PC-3 (cell line): ENCODE measurements around the gene WDR46. TPM values are rescaled to one million over a fixed set of nuclear protein-coding genes. Genes with fewer than 3 reads are reported as not detected.

Source experiments
- ATAC-seq: fragments of 200-7000 bp; cut with Tn5 transposase; 2 replicates; pipeline ENCODE4 v1.9.1; 2020; ENCODE audit warnings: mild to moderate bottlenecking, moderate library complexity
- BruUV-seq: library from RNA; stranded (reverse); fragments of 400-500 nt; replicated peaks from 2 replicates; lab custom pipeline; 2021; lab: Mats Ljungman, UMichigan
- CTCF ChIA-PET: fragments of 300-600 bp; sonication (Branson Sonifier 250); formaldehyde crosslinking; loops from one replicate; lab custom pipeline; 2022; ENCODE audit warnings: antibody characterized with exemption; lab: Charles Lee
- POLR2A ChIA-PET: fragments of 300-600 bp; sonication (Branson Sonifier 250); formaldehyde crosslinking; loops from one replicate; lab custom pipeline; 2022; ENCODE audit warnings: antibody characterized with exemption; ENCODE audit not compliant: unreplicated experiment; lab: Charles Lee
- DNase-seq: peaks from one replicate; pipeline ENCODE4 v3.0.0-alpha.2; 2015
- H2AFZ ChIP-seq: fragments of 300-600 bp; sonication (generic); 2 replicates; pipeline ENCODE4 v1.6.0; 2016; ENCODE audit warnings: antibody characterized with exemption, low read length
- H3F3A ChIP-seq: fragments of 300-600 bp; sonication (generic); one replicate; pipeline ENCODE4 v1.6.0; 2017; ENCODE audit warnings: antibody characterized with exemption, low read length, control low read depth, mild to moderate bottlenecking; ENCODE audit not compliant: unreplicated experiment
- H3K27ac ChIP-seq: fragments of 300-600 bp; sonication (generic); 2 replicates; pipeline ENCODE4 v1.5.1; 2016; ENCODE audit warnings: mild to moderate bottlenecking, low read length
- H3K27me3 ChIP-seq: fragments of 300-600 bp; sonication (generic); 2 replicates; pipeline ENCODE4 v1.6.1; 2016; ENCODE audit warnings: low read length, mixed read lengths
- H3K36me3 ChIP-seq: fragments of 300-600 bp; sonication (generic); 2 replicates; pipeline ENCODE4 v1.6.1; 2016; ENCODE audit warnings: low read depth, mixed run types, low read length, mixed read lengths
- H3K4me1 ChIP-seq: fragments of 300-600 bp; sonication (generic); 2 replicates; pipeline ENCODE4 v1.5.1; 2016; ENCODE audit warnings: low read length; ENCODE audit not compliant: insufficient read depth
- H3K4me2 ChIP-seq: fragments of 300-600 bp; sonication (generic); 2 replicates; pipeline ENCODE4 v1.6.0; 2016; ENCODE audit warnings: low read length
- H3K4me3 ChIP-seq: fragments of 300-600 bp; sonication (generic); 2 replicates; pipeline ENCODE4 v1.5.1; 2016; ENCODE audit warnings: mild to moderate bottlenecking, low read length, mixed read lengths
- H3K79me2 ChIP-seq: fragments of 300-600 bp; sonication (generic); 2 replicates; pipeline ENCODE4 v1.6.1; 2017; ENCODE audit warnings: low read length, mixed read lengths
- H3K9ac ChIP-seq: fragments of 300-600 bp; sonication (generic); 2 replicates; pipeline ENCODE4 v1.6.0; 2016; ENCODE audit warnings: mild to moderate bottlenecking, low read length
- H3K9me2 ChIP-seq: fragments of 300-600 bp; sonication (generic); replicated peaks from 2 replicates; pipeline ENCODE4 v1.6.1; 2016; ENCODE audit warnings: mixed run types, low read length, mixed read lengths
- H3K9me3 ChIP-seq: fragments of 300-600 bp; sonication (generic); 2 replicates; pipeline ENCODE4 v1.6.1; 2016; ENCODE audit warnings: low read length, mixed read lengths
- H4K20me1 ChIP-seq: fragments of 300-600 bp; sonication (generic); 2 replicates; pipeline ENCODE4 v1.6.1; 2016; ENCODE audit warnings: low read length, mixed read lengths
- CTCF ChIP-seq: fragments of 300-600 bp; sonication (generic); conservative IDR thresholded peaks from 2 replicates; pipeline ENCODE4 v1.5.1; 2017; ENCODE audit warnings: antibody characterized with exemption, low read depth, mild to moderate bottlenecking, low read length
- EZH2 ChIP-seq: fragments of 300-600 bp; sonication (generic); IDR thresholded peaks from one replicate; pipeline ENCODE4 v1.6.1; 2017; ENCODE audit warnings: antibody characterized with exemption, mild to moderate bottlenecking, low read length; ENCODE audit not compliant: unreplicated experiment
- EZH2phosphoT487 ChIP-seq: fragments of 300-600 bp; sonication (generic); IDR thresholded peaks from 2 replicates; pipeline ENCODE4 v1.6.1; 2018; ENCODE audit warnings: mild to moderate bottlenecking, antibody characterized with exemption, low read length, borderline replicate concordance
- intact Hi-C: fragments of 100-400 bp; cut with micrococcal nuclease; formaldehyde crosslinking; loops from 2 replicates; pipeline ENCODE4 v1.9.0; 2023
- total RNA-seq: library from RNA; depleted of rRNA; stranded (reverse); fragments of >200 nt; gene quantifications from 2 replicates; pipeline ENCODE4 v1.2.3, GENCODE V29; 2014

Gene WDR46
- total RNA-seq, 1 experiment from 2014 or later = 104 TPM

GRCh38 chr6:33250731-33251130, 38.3 kb downstream of the WDR46 start:
- H2AFZ ChIP-seq = no peak overlapping the region
- ChIA-PET POLR2A (interaction anchor here (0.6 to 1.0 kb wide), 3 partner anchors 10 to 279 kb away, joined by 3 to 6 read pairs (median 4); no protein-coding TSS in a partner anchor), CTCF (interaction anchor here (0.7 to 2.0 kb wide), 2 partner anchors 9 to 99 kb away, joined by 3 to 8 read pairs; no protein-coding TSS in a partner anchor)
- intact Hi-C loops = loop anchor here (2.0 kb wide), 1 partner anchor 48 kb away; the partner anchor contains the start of gene RGL2
- no peak overlapping the region for H3K9ac ChIP-seq
- ATAC-seq (no peak), DNase-seq (no peak)
- TF ChIP-seq EZH2phosphoT487 = no peak
- no peak for TF ChIP-seq CTCF
- TF ChIP-seq EZH2 = no peak
- no peaks in the 10 kb centered on the region for H3K9me3 ChIP-seq
- no peak overlapping the region for H3K4me3 ChIP-seq
- no peaks in the 10 kb centered on the region for H3K9me2 ChIP-seq
- BruUV-seq = no TSS peak
- H4K20me1 ChIP-seq = no peaks in the 10 kb centered on the region
- H3K27ac ChIP-seq = peak overlapping the region; percentile 72
- H3F3A ChIP-seq = peaks cover 7% of the 10 kb centered on the region
- no peaks in the 10 kb centered on the region for H3K27me3 ChIP-seq
- H3K79me2 ChIP-seq = no peaks in the 10 kb centered on the region
- H3K4me2 ChIP-seq = peak overlapping the region; percentile 89
- no peaks in the 10 kb centered on the region for H3K36me3 ChIP-seq
- H3K4me1 ChIP-seq = peaks cover 30% of the 10 kb centered on the region

- DNase-seq (peak; percentile 93), ATAC-seq (peak; percentile 34)
- Histone ChIP-seq H3K4me2 (peak overlapping the region; percentile 89), H3K9me2 (no peaks in the 10 kb centered on the region), H3K27me3 (no peaks in the 10 kb centered on the region), H4K20me1 (no peaks in the 10 kb centered on the region), H3K36me3 (no peaks in the 10 kb centered on the region), H3K9me3 (no peaks in the 10 kb centered on the region), H3K79me2 (no peaks in the 10 kb centered on the region), H2AFZ (peak overlapping the region; percentile 81), H3K4me1 (peaks cover 30% of the 10 kb centered on the region), H3K4me3 (peak overlapping the region; percentile 70), H3F3A (peaks cover 7% of the 10 kb centered on the region), H3K9ac (peak overlapping the region; percentile 69), H3K27ac (peak overlapping the region; percentile 72)
- ChIA-PET CTCF (interaction anchor here (0.5 to 2.0 kb wide), 4 partner anchors 10 to 100 kb away, joined by 3 to 8 read pairs (median 5); no protein-coding TSS in a partner anchor), POLR2A (interaction anchor here (0.5 to 1.0 kb wide), 5 partner anchors 11 to 1120 kb away, joined by 3 to 7 read pairs (median 4); partner anchors contain the start of gene FKBPL)
- intact Hi-C loops = loop anchor here (1.0 to 2.0 kb wide), 4 partner anchors 43 to 127 kb away; partner anchors contain the start of gene RGL2
- TF ChIP-seq EZH2 = no peak
- TF ChIP-seq EZH2phosphoT487 = no peak
- no peak for TF ChIP-seq CTCF
- BruUV-seq = TSS peak; percentile 93
Measured at GRCh38 chr6:33249732-33250630, 39.1 kb downstream of the WDR46 start.
